Kidney (tissue), 14 donors: Measurements from ENCODE around the gene PROB1. TPM values are rescaled to one million over a fixed set of nuclear protein-coding genes. Genes with fewer than 3 reads are reported as not detected.

Experiments used
- DNase-seq, 5 donors: peaks; one replicate each; pipeline ENCODE4 v3.0.0-alpha.2; 2013 to 2020
- FAIRE-seq: peaks from 2 replicates; lab custom pipeline; 2012; peaks lifted over from hg19 to GRCh38; lab: Jason Lieb, UNC
- H3K27ac ChIP-seq, 2 donors: one replicate each; pipeline ENCODE4 v1.7.0; 2013; ENCODE audit warnings: low read depth in 2 of 2, low read length in 2 of 2, inconsistent platforms in 1 of 2
- H3K27me3 ChIP-seq: one replicate; pipeline ENCODE4 v1.7.1; 2013; ENCODE audit warnings: low read length, inconsistent platforms; ENCODE audit not compliant: control insufficient read depth, insufficient read depth
- H3K36me3 ChIP-seq, 3 donors: one replicate each; pipeline versions ENCODE4 v1.7.0 to v1.7.1; 2013; ENCODE audit warnings: low read length in 3 of 3, control low read depth in 1 of 3, inconsistent platforms in 1 of 3; ENCODE audit not compliant: insufficient read depth in 3 of 3, control insufficient read depth in 2 of 3
- H3K4me1 ChIP-seq, 3 donors: one replicate each; pipeline versions ENCODE4 v1.7.0 to v1.7.1; 2013; ENCODE audit warnings: low read length in 3 of 3, inconsistent platforms in 1 of 3, low read depth in 1 of 3; ENCODE audit not compliant: control insufficient read depth in 2 of 3, insufficient read depth in 2 of 3
- H3K4me3 ChIP-seq, 3 donors: one replicate each; pipeline versions ENCODE4 v1.7.0 to v1.8.1; 2013; ENCODE audit warnings: low read length in 3 of 3, control low read depth in 1 of 3, inconsistent platforms in 1 of 3
- H3K9ac ChIP-seq, 3 donors: one replicate each; pipeline versions ENCODE4 v1.7.0 to v1.7.1; 2013; ENCODE audit warnings: low read length in 3 of 3, control low read depth in 1 of 3, inconsistent platforms in 1 of 3
- H3K9me3 ChIP-seq, 3 donors: one replicate each; pipeline versions ENCODE4 v1.7.0 to v1.7.1; 2013; ENCODE audit warnings: low read length in 3 of 3, control low read depth in 1 of 3, inconsistent platforms in 1 of 3; ENCODE audit not compliant: control insufficient read depth in 2 of 3, insufficient read depth in 1 of 3
- CTCF ChIP-seq: IDR thresholded peaks from 3 replicates; pipeline ENCODE4 v1.5.1; 2012; ENCODE audit warnings: mild to moderate bottlenecking, moderate library complexity, borderline replicate concordance; ENCODE audit not compliant: insufficient read depth; ENCODE audit errors: extremely low read depth
- intact Hi-C: fragments of 100-400 bp; cut with DNase I; formaldehyde crosslinking; loops from one replicate; pipeline ENCODE4 v1.11.1; 2022
- polyA plus RNA-seq: library from polyadenylated mRNA; stranded (reverse); fragments of 350-450 nt; fragmentation: Illumina TruSeq; extraction: RNeasy Lipid Tissue Mini Kit (QIAGEN cat#74804); gene quantifications from one replicate; pipeline ENCODE4 v1.2.3, GENCODE V29; 2014; ENCODE audit warnings: low read depth, low replicate concordance; ENCODE audit not compliant: insufficient read depth
- total RNA-seq: library from RNA; stranded (reverse); fragmentation: NEBNext Ultra II Directional; extraction: Animal tissue kit (Norgen Biotek cat#: 25700); gene quantifications from one replicate; pipeline ENCODE4 v1.2.1, GENCODE V29; 2021
- donor health status: control.
- donor health status: control.
- donor health status: control.
- donor health status: control.
- donor health status: control.
- donor health status: DM: yes; HTN: yes; CAD: no.
- donor health status: Normal renal cell carcinoma (clear cell type).

PROB1 gene
- total and polyA plus RNA-seq, 2 donors from 2014 or later = 1.5 to 3.8 TPM

- intact Hi-C loops = no loop called here
- Histone ChIP-seq H3K4me1 (peaks cover 0 to 14% (median 3%) of the 10 kb centered on the region in 3 donors), H3K36me3 (no peaks in the 10 kb centered on the region), H3K27me3 (peaks cover 8% of the 10 kb centered on the region), H3K27ac (no peak overlapping the region), H3K9me3 (no peaks in the 10 kb centered on the region), H3K9ac (no peak overlapping the region), H3K4me3 (no peak overlapping the region)
- DNase-seq = no peak
- TF ChIP-seq CTCF = no peak
- FAIRE-seq = no peak
Observed at GRCh38 chr5:139395844-139396640, 1.1 kb upstream of the PROB1 start.

GRCh38 chr5:139394123-139394653 is 716 bp downstream of the PROB1 start:
- peaks cover 0 to 14% (median 3%) of the 10 kb centered on the region in 3 donors for H3K4me1 ChIP-seq
- H3K27ac ChIP-seq = peak overlapping the region in 1 of 2 donors; percentile 85
- TF ChIP-seq CTCF = peak; percentile 35
- H3K9ac ChIP-seq = peak overlapping the region in 1 of 3 donors; percentile 65
- peak overlapping the region in 2 of 3 donors; percentile 18 to 59 for H3K4me3 ChIP-seq
- H3K9me3 ChIP-seq = no peaks in the 10 kb centered on the region
- DNase-seq (peak in 4 of 5 donors; percentile 54 to 89 (median 68)), FAIRE-seq (no peak)
- H3K27me3 ChIP-seq = peaks cover 8% of the 10 kb centered on the region
- intact Hi-C loops = no loop called here
- no peaks in the 10 kb centered on the region for H3K36me3 ChIP-seq

- DNase-seq (no peak), FAIRE-seq (no peak)
- H3K9me3 ChIP-seq = no peaks in the 10 kb centered on the region
- H3K4me3 ChIP-seq = peak overlapping the region in 2 of 3 donors; percentile 42 to 59
- H3K4me1 ChIP-seq = peaks cover 0 to 14% (median 3%) of the 10 kb centered on the region in 3 donors
- peaks cover 8% of the 10 kb centered on the region for H3K27me3 ChIP-seq
- no peak for TF ChIP-seq CTCF
- H3K9ac ChIP-seq = peak overlapping the region in 1 of 3 donors; percentile 65
- intact Hi-C loops = no loop called here
- H3K27ac ChIP-seq = no peak overlapping the region
- no peaks in the 10 kb centered on the region for H3K36me3 ChIP-seq
Observed at GRCh38 chr5:139393497-139394122, 1.3 kb downstream of the PROB1 start.
